ENCODE measurements around the gene WNT1.

DNA sequence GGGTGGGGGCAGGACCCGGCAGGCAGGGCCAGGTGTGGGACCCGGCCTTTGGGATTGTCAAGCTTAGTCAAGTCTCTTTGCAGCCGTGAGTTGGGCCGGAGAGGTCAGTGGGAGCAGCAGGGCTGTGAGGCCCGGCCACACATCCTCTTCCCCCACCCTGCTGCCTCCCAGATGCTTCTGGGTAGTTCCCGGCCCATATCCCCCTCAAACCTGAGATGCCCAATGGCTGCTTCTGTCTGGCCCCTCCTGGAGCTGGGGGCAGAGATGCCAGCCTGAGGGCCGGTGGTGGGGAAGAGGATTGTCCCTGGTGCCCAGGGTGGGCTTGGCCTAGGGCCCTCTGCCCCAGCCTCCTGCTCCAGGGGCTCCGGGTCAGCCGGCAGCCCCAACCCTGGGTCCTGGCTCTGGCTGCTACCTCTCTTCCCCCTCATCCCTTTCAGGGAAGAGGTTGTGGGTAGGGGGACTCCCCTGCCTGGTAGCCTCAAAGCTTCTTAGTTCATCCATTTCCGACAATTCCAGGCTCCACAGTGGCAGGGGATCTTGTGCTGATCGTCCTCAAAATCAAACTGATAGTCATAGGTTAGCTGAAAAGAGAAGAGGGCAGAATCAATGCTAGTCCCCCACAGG, 43.3 kb downstream of the WNT1 start:
- TF ChIP-seq CTCF (IDR thresholded peaks at IDR 0.05; ENCODE audit: poor library complexity, severe bottlenecking) (no peak), POLR2AphosphoS5 (IDR thresholded peaks at IDR 0.05) (no peak), REST (IDR thresholded peaks at IDR 0.05; ENCODE audit: borderline replicate concordance) (no peak), TAF1 (IDR thresholded peaks at IDR 0.05; ENCODE audit: low read depth) (no peak)
